AG08395 (cell line): Measurements from ENCODE around the gene ZFYVE27.

Source experiments
- DNase-seq: peaks from one replicate; pipeline ENCODE4 v3.0.0; 2012; ENCODE audit warnings: mixed read lengths, low spot score

ZFYVE27 gene

GRCh38 chr10:97715259-97715874, 21.6 kb upstream of the ZFYVE27 start:
- DNase-seq: no peak

- DNase-seq: no peak
Observed at GRCh38 chr10:97717627-97718026, 19.3 kb upstream of the ZFYVE27 start.

- no peak for DNase-seq
Observed at GRCh38 chr10:97718178-97718577, 18.8 kb upstream of the ZFYVE27 start.

DNA sequence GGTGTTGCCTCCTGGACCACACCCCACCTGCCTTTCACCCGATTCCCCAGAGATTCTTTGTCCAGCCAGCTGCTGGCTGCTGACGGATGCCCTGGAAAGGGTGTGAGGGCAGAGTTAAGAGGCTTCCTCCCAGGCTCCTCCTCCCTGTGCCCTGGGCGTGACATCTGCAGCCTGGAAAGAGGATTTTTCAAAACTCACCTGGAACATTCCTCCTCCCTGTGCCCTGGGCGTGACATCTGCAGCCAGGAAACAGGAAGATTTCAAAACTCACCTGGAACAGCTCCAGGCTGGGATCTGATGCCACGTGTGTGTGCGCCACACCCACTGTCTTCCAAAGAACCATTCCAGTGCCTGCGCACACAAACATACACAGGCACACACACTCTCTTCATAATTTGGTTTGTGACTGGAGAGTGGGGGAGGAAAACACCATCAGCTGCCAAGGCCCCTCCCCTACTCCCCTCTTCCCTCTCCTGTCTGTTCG, 18.2 kb upstream of the ZFYVE27 start:
- DNase-seq: no peak

DNA sequence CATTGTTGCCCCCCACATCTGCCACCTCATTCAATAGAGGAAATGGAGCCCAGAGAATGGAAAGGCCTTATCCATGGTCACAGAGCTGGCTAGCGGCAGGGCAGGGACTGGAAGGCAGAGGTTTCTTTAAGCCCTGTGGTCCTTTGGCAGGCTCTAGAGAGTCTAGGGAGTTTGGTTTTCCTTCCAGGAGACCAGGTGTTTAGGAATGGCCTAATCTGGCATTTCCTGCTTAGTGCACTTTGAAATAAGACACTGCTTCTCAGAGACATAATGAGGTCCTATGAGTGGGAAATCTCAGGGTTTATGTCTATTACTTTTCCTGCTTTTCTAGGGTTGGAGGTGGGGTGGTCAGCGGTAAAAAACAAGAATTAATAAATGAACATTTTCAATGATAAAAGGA, 17.3 kb upstream of the ZFYVE27 start:
- no peak for DNase-seq

DNA sequence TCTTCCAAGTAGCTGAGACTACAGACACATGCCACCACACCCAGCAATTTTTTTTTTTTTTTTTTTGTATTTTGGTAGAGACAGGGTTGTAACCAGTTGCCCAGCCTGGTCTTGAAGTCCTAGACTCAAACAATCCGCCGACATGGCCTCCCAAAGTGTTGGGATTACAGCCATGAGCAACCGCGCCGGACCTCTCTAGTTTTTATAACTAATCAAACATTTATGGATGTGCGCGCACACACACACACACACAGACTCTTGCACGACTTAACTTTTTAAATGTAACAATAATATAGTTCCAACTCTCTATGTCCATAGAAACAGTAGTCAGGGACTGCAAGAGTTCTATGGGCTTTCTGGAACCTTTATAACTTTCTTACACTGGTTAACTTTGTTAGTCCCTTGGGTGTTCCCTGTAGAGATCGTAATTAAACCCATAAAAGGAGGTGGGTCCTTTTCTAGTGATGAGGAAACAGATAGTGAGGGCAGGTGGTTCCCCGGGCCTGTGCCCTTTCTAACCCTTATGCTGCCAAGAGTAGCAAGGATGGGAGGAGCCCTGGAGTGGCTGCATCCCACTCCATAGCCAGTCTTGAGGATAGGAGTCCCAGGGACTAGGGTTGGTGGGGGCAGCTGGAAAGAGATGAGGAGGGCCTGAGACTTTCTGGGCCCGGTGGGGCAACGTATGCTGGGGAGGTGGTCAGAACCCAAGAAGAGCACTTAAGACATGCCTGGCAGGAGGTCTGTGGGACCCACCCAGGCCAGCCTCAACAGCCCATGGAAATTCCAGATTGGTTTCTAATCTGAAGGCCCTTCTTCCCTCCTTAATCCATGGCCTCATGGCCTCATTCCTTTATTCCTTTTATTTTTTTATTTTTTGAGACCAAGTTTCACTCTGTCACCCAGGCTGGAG, 14.8 kb upstream of the ZFYVE27 start:
- DNase-seq: no peak

DNA sequence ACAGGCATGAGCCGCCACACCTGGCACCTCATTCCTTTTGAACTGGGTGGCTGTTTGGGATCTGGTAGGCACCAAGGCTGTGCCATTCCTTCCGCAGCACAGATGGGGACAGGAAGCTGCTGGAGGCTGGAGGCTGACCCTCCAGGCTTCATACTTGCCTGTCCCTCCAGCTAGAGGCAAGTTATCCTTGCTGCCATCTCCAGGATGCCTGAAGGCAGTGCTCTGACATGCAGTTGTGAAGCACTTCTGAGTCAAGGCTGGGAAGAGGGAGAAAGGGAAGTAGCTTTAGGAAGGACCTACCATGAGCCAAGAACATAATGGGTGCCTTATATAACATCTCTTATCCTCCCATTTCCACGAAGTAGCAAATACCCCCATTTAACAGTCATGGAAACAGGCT, 13.9 kb upstream of the ZFYVE27 start:
- DNase-seq: no peak

- DNase-seq: peak; percentile 43
Observed at GRCh38 chr10:97724341-97724941, 12.5 kb upstream of the ZFYVE27 start.

- DNase-seq: peak; percentile 70
Observed at GRCh38 chr10:97726636-97727178, 10.2 kb upstream of the ZFYVE27 start.

GRCh38 chr10:97729014-97729413, 7.9 kb upstream of the ZFYVE27 start:
- DNase-seq: no peak

GRCh38 chr10:97731346-97732051, 5.4 kb upstream of the ZFYVE27 start:
- DNase-seq: peak; percentile 69

GRCh38 chr10:97732052-97732359, 4.9 kb upstream of the ZFYVE27 start:
- no peak for DNase-seq

- no peak for DNase-seq
Observed at GRCh38 chr10:97733256-97733655, 3.7 kb upstream of the ZFYVE27 start.

- no peak for DNase-seq
Observed at GRCh38 chr10:97734021-97734420, 2.9 kb upstream of the ZFYVE27 start.

GRCh38 chr10:97736403-97736901, 476 bp upstream of the ZFYVE27 start:
- no peak for DNase-seq

GRCh38 chr10:97737770-97738265, 890 bp downstream of the ZFYVE27 start:
- no peak for DNase-seq

DNA sequence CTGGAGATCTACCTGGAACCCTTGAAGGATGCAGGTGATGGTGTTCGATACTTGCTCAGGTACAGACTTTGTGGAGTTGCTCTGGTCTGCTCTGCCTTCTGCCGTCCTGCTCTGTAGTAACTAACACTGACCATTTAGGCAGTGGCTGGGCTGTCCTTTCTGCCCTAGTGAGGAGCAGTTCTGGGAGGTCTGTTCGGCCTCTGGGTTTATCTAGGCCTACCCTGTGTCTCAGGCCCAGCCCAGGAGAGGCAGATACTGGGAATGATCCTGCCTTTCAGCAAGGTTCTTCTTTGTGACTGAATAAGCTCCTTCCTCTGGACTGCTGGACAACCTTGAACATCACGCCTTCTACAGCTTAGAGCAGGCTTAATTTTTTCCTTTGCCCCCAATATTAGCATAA, 1.7 kb downstream of the ZFYVE27 start:
- DNase-seq: no peak

DNA sequence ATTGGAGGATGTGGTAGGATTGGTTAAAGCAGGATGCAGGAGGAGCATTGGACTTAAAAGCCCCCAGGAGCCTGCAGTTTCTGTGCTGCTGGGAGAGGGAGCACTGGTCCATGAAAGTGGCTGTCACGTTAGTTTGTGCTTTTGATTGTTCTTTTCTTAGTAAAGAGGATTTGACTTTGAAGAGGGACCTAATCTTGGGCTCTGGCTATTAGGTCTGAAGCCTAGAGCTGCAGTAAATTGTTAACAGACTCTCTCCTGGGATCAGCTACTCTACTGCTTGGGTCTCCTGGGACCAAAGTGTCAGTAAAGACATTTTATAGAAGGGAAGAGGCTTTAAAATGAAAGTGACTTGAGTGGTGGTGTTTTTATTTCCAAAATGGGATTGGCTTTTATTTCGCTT, 3.7 kb downstream of the ZFYVE27 start:
- DNase-seq: no peak

DNA sequence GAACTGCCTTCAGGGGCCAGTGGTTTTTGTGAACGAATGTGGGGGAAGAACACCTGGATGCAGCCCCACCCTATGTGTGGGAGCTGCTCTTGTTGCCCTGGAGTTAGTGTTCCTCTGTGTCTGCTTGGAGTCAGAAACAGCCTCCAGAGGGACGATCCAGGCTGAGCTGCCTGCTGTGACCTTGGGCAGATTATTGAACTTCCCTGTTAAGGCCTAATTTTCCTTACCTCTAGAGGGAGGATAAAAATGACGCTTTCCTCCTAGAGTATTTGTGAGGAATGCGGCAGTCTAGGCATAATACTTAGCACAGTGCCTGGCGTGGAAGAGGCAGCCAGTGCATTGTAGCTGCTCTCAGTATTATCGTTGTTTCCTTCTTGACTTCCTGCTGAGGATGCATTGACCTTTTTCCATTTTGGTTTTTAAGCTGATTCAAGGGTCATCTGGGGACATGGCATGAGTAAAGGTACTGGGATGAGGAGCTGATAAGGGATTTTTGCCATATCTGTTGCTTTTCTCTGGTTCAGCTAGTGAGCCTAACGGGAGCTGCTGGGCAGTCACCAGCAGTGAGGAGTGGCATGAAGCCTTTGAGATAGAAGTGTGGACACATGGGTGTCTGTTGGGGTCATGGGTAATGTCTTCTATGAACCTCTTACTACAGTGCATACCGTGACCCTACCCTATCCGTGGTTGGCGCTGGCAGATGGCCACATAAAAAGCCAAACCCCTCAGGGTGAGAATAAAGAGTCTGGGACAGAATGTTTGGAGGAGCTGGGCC, 6.4 kb downstream of the ZFYVE27 start:
- DNase-seq: no peak

DNA sequence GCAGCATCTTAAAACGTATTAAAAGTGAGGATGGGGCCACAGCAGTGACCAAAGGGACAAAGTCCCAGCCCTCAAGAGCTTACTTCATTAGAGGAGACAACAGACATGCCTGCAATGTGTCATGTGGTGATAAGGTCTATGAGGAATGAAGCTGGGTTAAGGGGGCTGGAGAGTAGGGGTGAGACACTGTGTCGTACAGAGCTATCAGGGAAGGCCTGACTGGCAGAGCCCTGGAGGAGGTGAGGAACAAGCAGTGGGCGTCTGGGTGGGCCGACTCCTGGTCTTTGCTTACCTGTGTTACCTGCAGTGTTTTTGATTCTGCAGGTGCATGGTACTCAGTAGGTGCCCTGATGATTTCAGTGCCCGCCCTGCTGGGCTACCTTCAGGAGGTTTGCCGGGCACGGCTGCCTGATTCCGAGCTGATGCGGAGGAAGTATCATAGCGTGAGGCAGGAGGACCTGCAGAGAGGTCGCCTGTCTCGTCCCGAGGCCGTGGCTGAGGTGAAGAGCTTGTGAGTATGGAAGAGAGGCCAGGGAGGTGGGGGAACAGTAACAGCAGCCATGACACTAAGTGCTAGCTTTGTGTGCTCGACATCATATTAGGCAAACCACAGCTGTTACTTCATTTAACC, 7.6 kb downstream of the ZFYVE27 start:
- DNase-seq: no peak

DNA sequence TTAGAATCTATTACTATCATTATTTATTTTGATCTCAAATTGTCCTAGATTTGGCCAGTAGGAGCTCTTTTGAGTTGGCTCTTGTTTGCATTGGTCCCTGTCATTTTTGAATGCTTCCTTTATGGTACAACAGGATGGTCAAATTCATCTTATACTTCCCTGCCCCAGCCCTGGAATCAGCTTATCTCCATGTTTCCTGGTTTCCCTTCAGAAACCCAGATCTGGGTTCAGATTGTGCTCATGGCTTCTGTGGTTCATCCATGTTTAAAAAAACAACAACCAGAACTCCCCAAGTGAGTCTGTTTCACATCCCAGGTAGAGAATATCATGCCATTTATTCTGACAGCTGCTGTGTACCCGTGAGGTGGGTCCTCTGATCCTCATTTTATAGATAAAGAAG, 10.6 kb downstream of the ZFYVE27 start:
- DNase-seq: no peak
